Mucosa of descending colon (tissue), 3 donors: ENCODE data around the gene SLIT1. TPM values are rescaled to one million over a fixed set of nuclear protein-coding genes. Genes with fewer than 3 reads are reported as not detected.
A peak's percentile ranks its signal among the peaks of the same experiment; 100 is the strongest.

Experiments
- ATAC-seq: fragments of 200-7000 bp; cut with Tn5 transposase; one replicate; pipeline ENCODE4 v1.9.1; 2020; ENCODE audit warnings: mild to moderate bottlenecking, moderate library complexity
- DNase-seq, 3 donors: peaks; one replicate each; pipeline ENCODE4 v3.0.0-alpha.2; 2020
- H3K36me3 ChIP-seq: fragments of 200-600 bp; one replicate; pipeline ENCODE4 v1.8.0; 2021; ENCODE audit warnings: low read depth, mild to moderate bottlenecking
- H3K4me1 ChIP-seq: fragments of 200-600 bp; one replicate; pipeline ENCODE4 v1.8.0; 2021; ENCODE audit warnings: low read depth, mild to moderate bottlenecking
- H3K4me3 ChIP-seq: fragments of 200-600 bp; one replicate; pipeline ENCODE4 v1.8.0; 2021; ENCODE audit warnings: mild to moderate bottlenecking
- H3K9me3 ChIP-seq: fragments of 200-600 bp; one replicate; pipeline ENCODE4 v1.8.0; 2021; ENCODE audit warnings: mild to moderate bottlenecking
- CTCF ChIP-seq: fragments of 200-600 bp; IDR thresholded peaks from one replicate; pipeline ENCODE4 v1.8.0; 2022; ENCODE audit warnings: antibody characterized with exemption, mild to moderate bottlenecking
- intact Hi-C, 2 donors: fragments of 100-400 bp; cut with DNase I in 1 of 2; cut with micrococcal nuclease in 1 of 2; formaldehyde crosslinking; loops; one replicate each; pipeline versions ENCODE4 v1.11.0 to v1.11.1; 2022; cut with DNase I, micrococcal nuclease
- total RNA-seq, 3 donors: library from RNA; stranded (reverse); fragmentation: NEBNext Ultra II Directional in 2 of 3; extraction: Animal tissue kit (Norgen Biotek cat#: 25700) in 2 of 3; gene quantifications; one replicate each; pipeline versions ENCODE4 v1.2.1 to v1.2.4, GENCODE V29; 2021 to 2023
- donor health status: DM: no; HTN: no; CAD: no; lungs with moderate emphysema.
- donor health status: DM: no; HTN: no; CAD: no.
- donor health status: DM: no; HTN: yes; CAD: no.

The SLIT1 gene
- total RNA-seq, 3 donors from 2014 or later, result 0.17 to 1.1 (median 0.24) TPM

GRCh38 chr10:97020452-97021400 lies 165.0 kb downstream of the SLIT1 start:
- ATAC-seq (peak; percentile 42), DNase-seq (no peak)
- TF ChIP-seq CTCF, result no peak
- H3K4me3 ChIP-seq, result no peak overlapping the region
- H3K4me1 ChIP-seq, result peaks cover 3% of the 10 kb centered on the region
- intact Hi-C loops, result no loop called here
- H3K9me3 ChIP-seq, result no peaks in the 10 kb centered on the region
- no peaks in the 10 kb centered on the region for H3K36me3 ChIP-seq

- no peak overlapping the region for H3K4me3 ChIP-seq
- H3K9me3 ChIP-seq, result no peaks in the 10 kb centered on the region
- intact Hi-C loops, result no loop called here
- H3K4me1 ChIP-seq, result no peaks in the 10 kb centered on the region
- TF ChIP-seq CTCF, result no peak
- DNase-seq, result no peak
- H3K36me3 ChIP-seq, result no peaks in the 10 kb centered on the region
- no peak for ATAC-seq
These were observed 166.4 kb downstream of the SLIT1 start for GRCh38 chr10:97019213-97019844.

GRCh38 chr10:97018251-97019212 lies 167.2 kb downstream of the SLIT1 start:
- Histone ChIP-seq H3K9me3 (no peaks in the 10 kb centered on the region), H3K36me3 (no peaks in the 10 kb centered on the region), H3K4me1 (no peaks in the 10 kb centered on the region), H3K4me3 (no peak overlapping the region)
- intact Hi-C loops, result no loop called here
- no peak for TF ChIP-seq CTCF
- DNase-seq, result no peak
- no peak for ATAC-seq

- TF ChIP-seq CTCF, result no peak
- Histone ChIP-seq H3K9me3 (no peaks in the 10 kb centered on the region), H3K4me1 (no peaks in the 10 kb centered on the region), H3K36me3 (no peaks in the 10 kb centered on the region), H3K4me3 (no peak overlapping the region)
- ATAC-seq, result no peak
- DNase-seq, result no peak
- intact Hi-C loops, result no loop called here
These were observed 168.3 kb downstream of the SLIT1 start for GRCh38 chr10:97017474-97017903.

GRCh38 chr10:97016728-97017473 lies 168.9 kb downstream of the SLIT1 start:
- intact Hi-C loops, result no loop called here
- no peaks in the 10 kb centered on the region for H3K9me3 ChIP-seq
- no peak overlapping the region for H3K4me3 ChIP-seq
- no peak for TF ChIP-seq CTCF
- DNase-seq (no peak), ATAC-seq (no peak)
- no peaks in the 10 kb centered on the region for H3K36me3 ChIP-seq
- no peaks in the 10 kb centered on the region for H3K4me1 ChIP-seq
